Gastroesophageal sphincter (tissue), 4 donors: ENCODE measurements around the gene TGIF1. TPM values are rescaled to one million over a fixed set of nuclear protein-coding genes. Genes with fewer than 3 reads are reported as not detected.
"Not testable (repeated sequence)": the region's sequence is repeated elsewhere in the genome, so short reads cannot be mapped to it uniquely, and the experiment has no call there.

Source experiments
- ATAC-seq: fragments of 150-250 bp; one replicate; pipeline ENCODE4 v1.9.1; 2016; ENCODE audit warnings: mild to moderate bottlenecking, moderate library complexity
- H3K27ac ChIP-seq, 4 donors: fragments of 200-600 bp; sonication (generic) in 3 of 4; 1 replicate in 3 of 4; 2 replicates in 1 of 4; pipeline ENCODE4 v1.5.1; 2016 to 2019
- H3K27me3 ChIP-seq: fragments of 200-600 bp; sonication (generic); one replicate; pipeline ENCODE4 v1.5.1; 2019
- H3K36me3 ChIP-seq, 2 donors: fragments of 200-600 bp; sonication (generic); one replicate each; pipeline ENCODE4 v1.5.1; 2019; ENCODE audit warnings: control low read depth in 1 of 2
- H3K4me1 ChIP-seq, 3 donors: fragments of 200-600 bp; sonication (generic); 1 replicate in 2 of 3; 2 replicates in 1 of 3; pipeline ENCODE4 v1.5.1; 2016 to 2019; ENCODE audit warnings: control low read depth in 2 of 3
- H3K4me3 ChIP-seq, 2 donors: fragments of 200-600 bp; sonication (generic); one replicate each; pipeline ENCODE4 v1.5.1; 2019; ENCODE audit warnings: mild to moderate bottlenecking in 1 of 2, moderate library complexity in 1 of 2
- H3K9me3 ChIP-seq, 3 donors: fragments of 200-600 bp; sonication (generic); one replicate each; pipeline ENCODE4 v1.5.1; 2017 to 2019; ENCODE audit warnings: control low read depth in 2 of 3
- CTCF ChIP-seq, 4 experiments: fragments of 200-600 bp in 2 of 4; fragments of 450-650 bp in 2 of 4; sonication (generic) in 1 of 4; IDR thresholded peaks; one replicate each; pipeline ENCODE4 v1.5.1; 2017 to 2019; ENCODE audit warnings: antibody characterized with exemption in 4 of 4, mild to moderate bottlenecking in 2 of 4, moderate library complexity in 2 of 4
- EP300 ChIP-seq: sonication (generic); formaldehyde crosslinking; IDR thresholded peaks from one replicate; pipeline ENCODE4 v1.6.1; 2017; ENCODE audit warnings: antibody characterized with exemption, mild to moderate bottlenecking
- POLR2A ChIP-seq, 2 donors: fragments of 450-650 bp; IDR thresholded peaks; one replicate each; pipeline ENCODE4 v1.6.1; 2017; ENCODE audit warnings: antibody characterized with exemption in 2 of 2, mild to moderate bottlenecking in 2 of 2, moderate library complexity in 1 of 2
- POLR2AphosphoS5 ChIP-seq: sonication (generic); formaldehyde crosslinking; IDR thresholded peaks from one replicate; pipeline ENCODE4 v1.6.1; 2017; ENCODE audit warnings: antibody characterized with exemption
- WGBS, 2 donors: methylation state at CpG; one replicate each; pipeline ENCODE4 v1.1.5; 2018; ENCODE audit warnings: low coverage in 1 of 2; 5-methylcytosine and 5-hydroxymethylcytosine counted together
- total RNA-seq, 4 donors: library from RNA; depleted of rRNA; stranded (reverse); fragments of >200 nt; gene quantifications; one replicate each; pipeline ENCODE4 v1.1.0, GENCODE V29; 2016

The TGIF1 gene
- total RNA-seq, 4 donors from 2014 or later: 55.5 to 95.8 (median 77.0) TPM

DNA sequence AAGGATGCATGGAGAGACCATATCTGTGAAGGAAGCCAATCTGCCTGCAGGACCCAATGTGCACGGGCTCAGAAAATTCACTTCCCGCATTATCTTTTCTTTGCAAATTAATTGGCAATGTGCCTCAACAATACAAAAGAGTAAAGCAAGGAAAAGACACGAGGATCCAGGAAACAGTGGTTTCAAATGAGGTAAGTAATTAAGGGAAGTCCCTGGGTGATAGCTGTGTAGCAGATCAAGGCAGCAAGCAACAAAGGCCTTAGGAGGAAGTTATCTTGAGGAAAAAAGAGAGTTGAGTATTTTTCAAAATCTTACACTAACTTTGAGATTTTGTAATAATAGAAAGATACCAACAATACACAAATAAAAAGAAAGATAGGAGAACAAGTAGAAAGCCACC, 44.3 kb upstream of the TGIF1 start:
- peaks cover 0 to 15% (median 0%) of the 10 kb centered on the region in 3 donors for H3K9me3 ChIP-seq
- ATAC-seq: no peak
- H3K27ac ChIP-seq: no peak overlapping the region
- TF ChIP-seq POLR2A (IDR thresholded peaks at IDR 0.05) (no peak), EP300 (no peak), POLR2AphosphoS5 (no peak), CTCF (IDR thresholded peaks at IDR 0.05) (no peak)
- no peaks in the 10 kb centered on the region for H3K27me3 ChIP-seq
- WGBS, 2 donors: 50 to 74% methylated on average over 2 of the region's 3 CpGs
- H3K36me3 ChIP-seq: no peaks in the 10 kb centered on the region
- H3K4me1 ChIP-seq: no peaks in the 10 kb centered on the region
- H3K4me3 ChIP-seq: no peak overlapping the region

- no peaks in the 10 kb centered on the region for H3K4me1 ChIP-seq
- peaks cover 3% of the 10 kb centered on the region for H3K27me3 ChIP-seq
- 88 to 90% methylated on average over 2 to 3 of the region's 3 CpGs for WGBS, 2 donors
- peaks cover 0 to 15% (median 0%) of the 10 kb centered on the region in 3 donors for H3K9me3 ChIP-seq
- no peak for TF ChIP-seq EP300
- H3K4me3 ChIP-seq: no peak overlapping the region
- no peak for ATAC-seq
- no peaks in the 10 kb centered on the region for H3K36me3 ChIP-seq
- H3K27ac ChIP-seq: no peak overlapping the region
Measured at GRCh38 chr18:3408107-3408506, 41.9 kb upstream of the TGIF1 start.

DNA sequence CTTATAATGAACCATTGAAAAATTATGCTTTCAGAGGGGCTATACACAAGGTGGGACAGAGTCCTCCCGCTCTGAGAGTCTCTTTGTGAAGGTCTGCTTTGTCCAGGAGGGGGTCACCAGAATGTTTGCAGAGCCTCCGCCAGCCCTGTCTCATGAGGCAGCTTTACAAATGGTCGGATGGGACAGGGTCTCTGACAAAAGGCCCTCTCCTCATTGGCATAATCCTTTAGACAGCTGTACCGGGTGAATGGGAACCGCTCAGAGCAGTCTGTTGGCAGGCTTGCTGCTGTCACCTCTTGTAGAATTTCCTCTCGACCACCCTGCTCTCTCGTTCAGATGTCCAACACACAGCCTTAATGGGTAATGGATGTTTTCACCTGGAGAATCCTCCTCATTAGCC, 40.2 kb upstream of the TGIF1 start:
- Histone ChIP-seq H3K36me3 (no peaks in the 10 kb centered on the region), H3K27me3 (peaks cover 3% of the 10 kb centered on the region), H3K27ac (no peak overlapping the region), H3K4me3 (no peak overlapping the region), H3K4me1 (no peaks in the 10 kb centered on the region), H3K9me3 (peaks cover 0 to 9% (median 0%) of the 10 kb centered on the region in 3 donors)
- no peak for ATAC-seq
- 74 to 85% methylated on average over 6 of the region's 7 CpGs for WGBS, 2 donors
- TF ChIP-seq EP300 (no peak), POLR2A (IDR thresholded peaks at IDR 0.05) (no peak), CTCF (IDR thresholded peaks at IDR 0.05) (no peak)

GRCh38 chr18:3410273-3410672, 39.7 kb upstream of the TGIF1 start:
- H3K27ac ChIP-seq: no peak overlapping the region
- H3K9me3 ChIP-seq: peaks cover 0 to 4% (median 0%) of the 10 kb centered on the region in 3 donors
- no peak overlapping the region for H3K4me3 ChIP-seq
- WGBS, 2 donors: 95 to 96% methylated on average over 3 of the region's 3 CpGs
- ATAC-seq: no peak
- H3K4me1 ChIP-seq: no peaks in the 10 kb centered on the region
- TF ChIP-seq POLR2A (IDR thresholded peaks at IDR 0.05) (no peak), POLR2AphosphoS5 (no peak), CTCF (IDR thresholded peaks at IDR 0.05) (no peak)
- peaks cover 3% of the 10 kb centered on the region for H3K27me3 ChIP-seq
- H3K36me3 ChIP-seq: no peaks in the 10 kb centered on the region

GRCh38 chr18:3410876-3411275, 39.1 kb upstream of the TGIF1 start:
- WGBS, 2 donors: 80% methylated on average over 1 of the region's 3 CpGs; no CpG with 5 or more reads in 1 of the 2 donors
- not testable (repeated sequence) for H3K36me3 ChIP-seq, H3K27ac ChIP-seq, H3K27me3 ChIP-seq, H3K4me3 ChIP-seq, ATAC-seq, H3K9me3 ChIP-seq, H3K4me1 ChIP-seq

DNA sequence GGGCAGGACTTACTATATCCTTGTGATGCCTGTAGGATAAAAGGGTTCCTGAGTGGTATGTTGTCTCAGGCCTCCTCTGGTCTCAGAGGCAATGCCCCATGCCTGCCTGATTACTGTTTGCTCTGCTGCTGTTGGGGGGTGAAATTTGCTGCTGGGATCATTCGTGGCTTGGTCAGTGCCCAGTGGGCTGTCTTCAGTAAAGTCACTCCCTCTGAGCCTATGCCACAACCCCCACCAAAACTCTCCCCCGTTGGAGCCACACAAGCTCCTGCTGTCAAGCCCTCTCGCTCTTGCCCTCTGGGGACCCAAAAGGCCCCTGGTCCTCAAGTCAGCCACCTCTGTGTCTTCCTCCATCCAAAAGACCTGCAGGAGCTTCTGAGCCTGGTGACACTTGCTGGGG, 38.6 kb upstream of the TGIF1 start:
- Histone ChIP-seq H3K4me3 (peak overlapping the region in 1 of 2 donors; percentile 40), H3K9me3 (no peaks in the 10 kb centered on the region), H3K4me1 (no peaks in the 10 kb centered on the region), H3K27me3 (peaks cover 3% of the 10 kb centered on the region), H3K36me3 (no peaks in the 10 kb centered on the region), H3K27ac (no peak overlapping the region)
- no CpG with 5 or more reads among the region's 3 CpGs for WGBS, 2 donors
- TF ChIP-seq POLR2A (IDR thresholded peaks at IDR 0.05) (no peak), EP300 (no peak), POLR2AphosphoS5 (no peak), CTCF (IDR thresholded peaks at IDR 0.05) (no peak)
- ATAC-seq: no peak
